Tibial artery (tissue), 4 donors: ENCODE measurements around the gene GON4L.

Source experiments
- DNase-seq, 2 donors: peaks; one replicate each; pipeline ENCODE4 v3.0.0-alpha.2; 2019
- H3K27ac ChIP-seq, 2 donors: fragments of 200-600 bp; sonication (generic) in 1 of 2; 1 replicate in 1 of 2; 2 replicates in 1 of 2; pipeline ENCODE4 v1.5.1; 2018 to 2019; ENCODE audit warnings: mild to moderate bottlenecking in 1 of 2
- H3K27me3 ChIP-seq, 2 donors: fragments of 200-600 bp; sonication (generic) in 1 of 2; one replicate each; pipeline versions ENCODE4 v1.5.1 to v1.6.0; 2016 to 2019
- H3K36me3 ChIP-seq, 3 donors: fragments of 200-600 bp; sonication (generic) in 2 of 3; one replicate each; pipeline ENCODE4 v1.5.1; 2016 to 2019; ENCODE audit warnings: mild to moderate bottlenecking in 2 of 3
- H3K4me1 ChIP-seq, 4 donors: fragments of 200-600 bp; sonication (generic) in 2 of 4; 1 replicate in 3 of 4; 2 replicates in 1 of 4; pipeline ENCODE4 v1.5.1; 2016 to 2019
- H3K4me3 ChIP-seq, 2 donors: fragments of 200-600 bp; sonication (generic) in 1 of 2; 1 replicate in 1 of 2; 2 replicates in 1 of 2; pipeline ENCODE4 v1.5.1; 2018 to 2019; ENCODE audit warnings: mild to moderate bottlenecking in 2 of 2
- H3K9me3 ChIP-seq, 3 donors: fragments of 200-600 bp; sonication (generic) in 1 of 3; one replicate each; pipeline ENCODE4 v1.5.1; 2016 to 2019
- CTCF ChIP-seq, 2 experiments: fragments of 200-600 bp in 1 of 2; fragments of 450-650 bp in 1 of 2; IDR thresholded peaks; one replicate each; pipeline ENCODE4 v1.5.1; 2017 to 2019; ENCODE audit warnings: antibody characterized with exemption in 2 of 2, mild to moderate bottlenecking in 1 of 2, moderate library complexity in 1 of 2
- intact Hi-C: fragments of 100-400 bp; cut with DNase I; formaldehyde crosslinking; loops from one replicate; pipeline ENCODE4 v1.15.0; 2023; ENCODE audit warnings: low total_unique reads

GON4L gene

GRCh38 chr1:155834296-155834926, 22.6 kb downstream of the GON4L start:
- no peak for DNase-seq
- H3K4me3 ChIP-seq: no peak overlapping the region
- no peak overlapping the region for H3K27ac ChIP-seq
- TF ChIP-seq CTCF (IDR thresholded peaks at IDR 0.05): no peak
- no peaks in the 10 kb centered on the region for H3K27me3 ChIP-seq
- intact Hi-C loops: no loop called here
- no peaks in the 10 kb centered on the region for H3K9me3 ChIP-seq
- no peaks in the 10 kb centered on the region for H3K36me3 ChIP-seq
- peaks cover 0 to 4% (median 0%) of the 10 kb centered on the region in 4 donors for H3K4me1 ChIP-seq

- Histone ChIP-seq H3K9me3 (no peaks in the 10 kb centered on the region), H3K4me1 (peaks cover 0 to 4% (median 0%) of the 10 kb centered on the region in 4 donors), H3K4me3 (no peak overlapping the region), H3K36me3 (no peaks in the 10 kb centered on the region), H3K27ac (no peak overlapping the region), H3K27me3 (no peaks in the 10 kb centered on the region)
- intact Hi-C loops: no loop called here
- DNase-seq: no peak
- TF ChIP-seq CTCF (IDR thresholded peaks at IDR 0.05): no peak
Measured at GRCh38 chr1:155833665-155834295, 23.2 kb downstream of the GON4L start.

GRCh38 chr1:155831279-155831976, 25.6 kb downstream of the GON4L start:
- TF ChIP-seq CTCF (IDR thresholded peaks at IDR 0.05): no peak
- no peaks in the 10 kb centered on the region for H3K27me3 ChIP-seq
- no peak for DNase-seq
- H3K4me1 ChIP-seq: peaks cover 0 to 4% (median 0%) of the 10 kb centered on the region in 4 donors
- intact Hi-C loops: no loop called here
- peaks cover 0 to 15% (median 4%) of the 10 kb centered on the region in 3 donors for H3K36me3 ChIP-seq
- H3K27ac ChIP-seq: no peak overlapping the region
- no peak overlapping the region for H3K4me3 ChIP-seq
- H3K9me3 ChIP-seq: no peaks in the 10 kb centered on the region

GRCh38 chr1:155827450-155827849, 29.6 kb downstream of the GON4L start:
- Histone ChIP-seq H3K36me3 (peaks cover 26 to 53% (median 31%) of the 10 kb centered on the region in 3 donors), H3K27ac (no peak overlapping the region), H3K4me1 (no peaks in the 10 kb centered on the region), H3K27me3 (no peaks in the 10 kb centered on the region), H3K9me3 (no peaks in the 10 kb centered on the region), H3K4me3 (no peak overlapping the region)
- intact Hi-C loops: no loop called here
- no peak for TF ChIP-seq CTCF (IDR thresholded peaks at IDR 0.05)
- no peak for DNase-seq

GRCh38 chr1:155816351-155816750, 40.7 kb downstream of the GON4L start:
- intact Hi-C loops: no loop called here
- H3K4me3 ChIP-seq: no peak overlapping the region
- no peaks in the 10 kb centered on the region for H3K4me1 ChIP-seq
- no peaks in the 10 kb centered on the region for H3K27me3 ChIP-seq
- no peak for TF ChIP-seq CTCF (IDR thresholded peaks at IDR 0.05)
- H3K27ac ChIP-seq: no peak overlapping the region
- no peak for DNase-seq
- H3K36me3 ChIP-seq: peaks cover 38 to 98% (median 74%) of the 10 kb centered on the region in 3 donors
- no peaks in the 10 kb centered on the region for H3K9me3 ChIP-seq
